HG03354 (cell line): ENCODE results near the gene SCAI.
"Not testable (repeated sequence)": the region's sequence is repeated elsewhere in the genome, so short reads cannot be mapped to it uniquely, and the experiment has no call there.

ENCODE experiments used
- ATAC-seq: cut with Tn5 transposase; IDR thresholded peaks from one replicate; pipeline ENCODE4 v1.9.1; 2021; ENCODE audit warnings: mild to moderate bottlenecking; ENCODE audit not compliant: unreplicated experiment, poor library complexity, severe bottlenecking

Gene SCAI

DNA sequence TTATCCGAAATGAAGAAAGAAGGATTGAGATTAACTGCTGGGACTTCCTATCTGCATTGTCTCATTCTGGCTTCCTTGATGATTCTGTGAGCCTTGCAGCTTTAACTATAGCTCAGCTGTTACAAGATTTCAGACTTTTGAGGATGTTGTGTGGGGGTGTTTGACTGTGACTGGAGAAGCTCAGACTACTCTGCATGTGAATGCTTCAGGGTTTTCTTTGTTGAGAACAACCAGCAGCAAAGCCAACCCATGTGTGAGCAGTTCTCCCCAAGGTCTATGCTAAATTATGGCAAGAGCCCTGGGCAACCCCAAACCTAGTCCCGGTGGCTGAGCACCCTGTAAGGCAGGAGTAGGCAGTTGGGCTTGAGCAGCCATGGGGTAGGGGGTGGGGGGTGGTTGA lies 8.4 kb upstream of the SCAI start:
- ATAC-seq = no peak

DNA sequence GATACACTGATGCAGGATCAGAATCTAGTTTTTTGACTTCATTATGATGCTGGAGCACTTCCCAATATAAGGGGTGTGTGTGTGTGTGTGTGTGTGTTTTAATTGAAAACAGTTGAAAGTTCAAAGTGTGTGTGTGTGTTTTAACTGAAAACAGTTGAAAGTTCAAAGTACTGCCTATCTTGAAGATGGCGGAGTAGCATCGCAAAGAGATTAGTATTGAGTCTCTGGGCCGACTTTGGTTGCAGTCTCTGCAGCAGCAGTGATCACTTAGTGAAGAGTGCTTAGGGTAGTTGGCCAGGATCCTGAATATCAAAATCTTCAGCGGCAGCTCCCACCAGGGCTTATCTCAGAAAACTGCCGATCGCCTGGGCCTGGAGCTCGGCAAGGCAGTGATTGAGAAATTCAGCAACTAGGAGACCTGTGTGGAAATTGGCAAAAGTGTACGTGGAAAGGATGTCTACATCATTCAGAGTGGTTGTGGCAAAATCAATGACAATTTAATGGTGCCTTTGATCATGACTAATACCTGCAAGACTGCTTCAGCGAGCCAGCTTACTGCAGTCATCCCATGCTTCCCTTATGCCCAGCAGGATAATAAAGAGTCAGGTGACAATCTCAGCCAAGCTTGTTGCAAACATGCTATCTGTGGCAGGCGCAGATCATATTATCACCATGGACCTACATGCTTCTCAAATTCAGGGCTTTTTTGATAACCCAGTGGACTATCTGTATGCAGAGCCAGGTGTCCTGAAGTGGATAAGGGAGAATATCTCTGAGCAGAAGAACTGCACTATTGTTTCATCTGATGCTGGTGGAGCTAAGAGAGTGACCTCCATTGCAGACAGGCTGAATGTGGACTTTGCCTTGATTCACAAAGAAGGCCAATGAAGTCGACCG lies 7.3 kb upstream of the SCAI start:
- no peak for ATAC-seq

DNA sequence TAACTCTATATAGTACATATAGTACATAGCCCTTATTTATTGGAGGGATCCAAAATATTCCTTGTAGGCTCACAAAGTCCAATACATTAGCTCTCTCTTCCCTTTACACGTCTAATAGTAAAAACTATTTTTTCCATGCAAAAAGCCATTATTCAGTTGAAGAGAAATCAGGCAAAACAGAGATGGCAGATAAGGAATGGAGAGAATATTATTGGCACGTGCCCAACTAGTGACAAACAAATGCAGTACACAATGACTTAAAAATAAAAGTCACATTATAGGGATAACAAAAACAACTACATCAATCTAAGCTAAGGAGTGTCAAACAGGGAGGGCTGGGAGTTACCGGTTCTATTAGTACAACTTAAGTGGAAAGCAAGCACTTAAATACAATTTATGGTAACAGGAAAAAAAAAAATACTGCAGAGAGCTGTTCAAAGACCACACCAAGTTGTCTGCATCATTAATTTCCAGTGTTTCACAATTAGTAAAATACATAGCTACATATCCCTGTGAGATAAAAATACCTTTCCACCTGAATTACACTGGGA lies 4.1 kb upstream of the SCAI start:
- no peak for ATAC-seq

DNA sequence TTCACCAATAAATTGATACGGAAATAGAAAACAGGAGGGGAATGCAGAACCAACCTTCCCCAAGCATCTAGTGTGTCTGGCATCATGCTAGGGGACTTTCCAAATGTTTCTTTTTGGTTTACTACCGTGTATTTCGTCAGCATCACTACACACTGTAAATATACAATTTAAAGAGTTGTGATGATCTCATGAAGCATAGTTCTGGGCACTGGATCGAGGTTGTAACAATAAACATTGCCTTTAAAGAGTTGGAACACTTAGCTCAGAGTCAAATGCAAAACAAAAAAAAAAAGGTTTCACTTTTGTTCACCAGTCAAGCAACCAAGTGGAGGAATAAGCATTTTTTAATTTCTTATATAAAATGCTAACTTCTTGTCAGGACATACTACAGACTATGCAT lies 2.9 kb upstream of the SCAI start:
- no peak for ATAC-seq

DNA sequence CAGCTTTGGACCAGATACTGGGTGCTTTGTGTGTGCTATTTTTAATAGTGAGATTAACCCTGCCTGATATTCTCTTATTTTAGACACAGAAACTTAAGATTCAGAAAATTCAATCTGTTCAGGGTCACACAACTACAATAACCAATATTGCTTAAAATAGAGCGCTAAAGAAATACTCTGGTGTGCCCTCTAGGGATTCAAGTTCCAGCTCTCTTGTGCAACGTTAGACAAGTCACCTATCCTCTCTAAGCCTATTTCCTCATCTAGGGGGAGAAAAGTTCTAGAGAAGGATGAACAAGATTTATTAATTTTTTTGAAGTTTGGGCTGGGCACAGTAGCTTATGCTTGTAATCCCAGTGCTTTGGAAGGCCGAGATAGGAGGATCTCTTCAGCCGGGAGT lies 2.1 kb upstream of the SCAI start:
- ATAC-seq = no peak

DNA sequence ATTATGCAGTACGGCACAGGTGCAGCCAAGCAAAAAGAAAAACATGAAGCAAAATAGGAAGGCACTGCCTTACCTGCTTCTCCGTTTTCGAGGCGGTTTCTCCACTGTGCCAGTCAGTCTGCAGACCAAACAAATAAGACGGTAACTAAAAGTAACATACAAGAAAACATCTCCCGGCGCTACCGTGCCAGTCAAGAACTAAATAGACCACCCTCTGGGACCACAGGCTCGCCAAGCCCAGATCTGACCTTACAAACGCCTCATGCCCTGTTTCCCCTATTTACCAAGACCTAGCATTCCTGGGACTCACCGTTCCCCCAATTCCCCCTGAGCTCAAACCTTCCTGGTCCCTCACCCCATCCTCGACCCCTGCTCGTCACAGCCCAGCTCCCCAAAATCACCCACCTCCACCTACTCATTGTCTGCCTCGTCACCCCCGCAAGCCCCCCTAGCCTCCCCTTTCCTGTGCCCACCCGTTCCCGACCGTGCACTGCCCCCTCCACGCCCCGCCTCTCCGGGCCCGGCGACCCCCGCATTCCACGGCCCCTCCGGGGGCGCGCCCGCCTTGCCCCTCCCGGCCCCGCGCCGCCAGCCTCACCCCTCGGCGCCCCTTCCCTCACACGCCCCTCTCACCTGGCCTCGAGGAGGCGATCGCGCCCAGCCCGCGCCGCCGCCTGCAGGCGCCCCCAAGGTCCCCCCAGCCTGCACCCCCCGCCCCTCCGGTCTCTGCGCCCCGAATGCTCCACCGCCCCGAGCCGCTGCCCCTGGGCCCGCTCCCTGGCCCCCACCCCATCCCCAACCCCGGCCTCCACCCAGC lies 560 bp downstream of the SCAI start:
- peak; percentile 11 for ATAC-seq

DNA sequence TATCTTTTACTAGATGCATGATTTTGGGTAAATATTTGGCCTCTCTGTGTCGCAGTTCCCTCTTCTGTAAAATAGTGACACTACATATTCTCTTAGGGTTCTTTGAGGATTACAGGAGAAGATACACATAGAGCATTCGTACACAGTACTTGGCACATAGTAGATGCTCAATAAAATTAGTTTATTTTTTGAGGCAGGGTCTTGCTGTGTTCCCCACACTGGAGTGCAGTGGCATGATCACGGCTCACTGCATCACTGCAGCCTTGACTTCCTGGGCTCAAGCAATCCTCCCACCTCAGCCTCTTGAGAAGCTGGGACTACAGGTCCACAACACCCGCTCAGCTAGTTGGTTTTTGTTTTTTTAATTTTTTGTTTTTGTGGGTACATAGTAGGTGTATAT lies 1.6 kb downstream of the SCAI start:
- ATAC-seq = no peak

DNA sequence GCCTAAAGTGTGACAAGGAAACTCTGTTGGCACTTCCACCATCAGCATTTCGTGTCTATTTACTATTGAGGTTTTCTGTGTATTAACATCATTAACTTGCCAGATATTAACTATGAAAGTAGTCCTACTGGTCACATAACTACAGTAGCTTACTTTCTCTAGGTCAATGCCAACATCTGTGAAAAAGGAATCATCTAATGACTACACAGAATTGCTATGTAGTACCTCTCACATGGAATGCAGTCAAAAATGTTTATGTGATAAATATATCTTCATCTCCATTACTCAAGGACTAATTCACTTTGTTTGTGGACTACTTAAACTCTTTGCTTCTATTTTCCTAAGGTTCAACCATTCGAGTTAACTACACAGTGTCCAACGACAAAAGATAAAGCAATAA lies 2.1 kb downstream of the SCAI start:
- ATAC-seq = no peak

DNA sequence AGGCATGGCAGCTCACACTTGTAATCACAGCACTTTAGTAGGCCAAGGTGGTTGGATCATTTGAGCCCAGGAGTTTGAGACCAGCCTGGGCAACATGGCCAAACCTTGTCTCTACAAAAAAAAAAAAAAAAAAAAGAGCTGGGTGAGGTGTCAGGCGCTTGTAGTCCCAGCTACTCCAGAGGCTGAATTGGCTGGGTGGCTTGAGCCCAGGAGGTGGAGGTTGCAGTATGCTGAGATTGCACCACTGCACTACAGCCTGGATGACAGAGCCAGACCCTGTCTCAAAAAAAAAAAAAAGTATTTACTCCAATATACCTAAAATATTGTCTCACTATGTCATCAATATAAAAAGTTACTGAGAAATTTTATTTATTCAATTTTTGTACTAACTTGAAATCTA lies 2.8 kb downstream of the SCAI start:
- ATAC-seq = no peak

DNA sequence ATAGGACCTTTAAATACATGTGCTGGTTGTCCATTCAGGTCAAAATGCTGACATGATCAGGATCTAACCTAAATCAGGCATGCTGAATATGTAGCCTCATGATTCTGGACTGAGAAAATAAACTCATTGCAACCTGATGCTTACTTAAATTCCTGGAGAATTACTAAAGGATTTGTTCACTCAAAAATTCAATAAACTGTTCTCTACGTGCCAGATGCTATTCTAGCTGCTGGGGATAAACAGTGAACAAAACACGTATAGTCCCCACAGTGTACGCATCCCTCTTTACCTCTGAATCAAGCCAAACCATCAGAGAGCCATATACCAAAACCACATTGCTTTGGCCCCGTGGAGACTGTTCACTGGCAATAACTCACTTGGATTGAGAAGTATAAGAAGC lies 6.1 kb downstream of the SCAI start:
- no peak for ATAC-seq

DNA sequence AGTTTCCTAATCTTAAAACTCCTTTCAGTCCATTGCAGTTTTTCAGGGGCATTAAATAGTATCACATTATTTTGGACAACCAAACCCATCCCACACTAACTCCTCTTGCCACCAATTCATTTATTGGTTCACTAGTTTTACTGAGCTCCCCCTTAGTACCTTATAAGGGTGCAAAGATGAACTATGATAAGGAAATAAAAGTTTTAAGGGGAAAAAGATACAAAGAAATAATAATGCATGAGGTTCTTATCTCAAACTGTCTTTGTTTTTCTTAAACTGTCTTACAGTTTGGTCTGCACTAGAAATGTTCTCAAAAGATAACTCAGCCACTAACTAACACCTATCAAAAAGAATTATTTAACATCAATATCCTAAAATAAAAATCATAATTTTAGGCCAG lies 8.4 kb downstream of the SCAI start:
- ATAC-seq = no peak

DNA sequence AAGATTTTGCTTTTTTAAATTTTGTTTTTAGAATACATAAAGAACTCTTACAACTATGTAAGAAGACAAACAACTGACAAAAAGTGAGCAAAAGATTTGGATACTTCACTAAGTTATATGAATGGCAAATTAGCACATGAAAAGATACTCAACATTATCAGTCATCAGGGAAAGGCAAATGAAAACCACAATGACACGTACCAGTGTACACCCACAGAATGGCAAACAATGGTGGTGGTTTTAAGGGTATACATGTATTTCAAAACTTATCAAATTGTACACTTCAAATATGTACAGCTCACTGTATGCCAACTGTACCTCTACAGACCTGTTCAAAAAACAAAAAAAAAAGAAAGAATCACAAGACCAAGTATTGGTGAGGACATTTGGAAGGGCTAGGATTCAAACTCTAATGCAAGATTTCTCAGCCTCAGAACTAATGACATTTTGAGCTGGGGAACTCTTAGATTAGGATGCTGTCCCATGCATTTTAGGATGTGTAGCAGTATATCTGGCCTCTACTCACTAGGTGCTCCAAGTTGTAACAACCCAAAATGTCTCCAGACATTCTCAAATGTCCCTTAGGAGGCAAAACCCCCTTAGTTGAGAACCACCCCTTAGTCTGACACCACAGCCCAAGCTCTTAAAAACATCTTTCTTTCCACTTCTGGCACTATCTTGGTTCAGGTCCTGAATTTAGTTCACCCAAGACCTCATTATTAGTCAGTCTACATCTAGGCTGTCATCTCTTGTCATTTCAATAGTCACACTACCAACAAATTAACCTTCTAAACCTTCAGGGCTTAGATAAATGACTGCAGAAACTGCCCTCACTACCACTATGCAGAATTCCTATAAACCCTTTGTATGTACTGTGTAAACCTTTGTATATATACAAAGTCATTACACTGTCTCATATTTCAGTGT lies 9.7 kb downstream of the SCAI start:
- ATAC-seq = no peak

DNA sequence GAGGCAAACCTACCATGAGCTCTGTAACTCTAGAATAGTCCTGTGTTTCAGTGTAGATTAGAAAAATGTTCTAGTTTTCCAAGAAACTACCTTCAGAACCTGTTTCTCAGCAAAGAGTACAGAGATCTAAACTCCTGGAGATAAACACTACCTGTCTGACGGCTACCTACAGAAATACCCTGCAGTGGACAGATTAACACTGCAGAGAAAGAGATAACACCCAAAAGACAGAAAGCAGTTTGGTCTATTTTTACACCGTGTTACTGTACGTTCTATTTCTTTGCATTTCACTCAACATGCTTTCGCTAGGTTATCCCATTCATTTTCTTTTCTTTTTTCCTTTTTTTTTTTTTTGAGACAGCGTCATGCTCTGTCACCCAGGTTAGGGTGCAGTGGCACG lies 11.6 kb downstream of the SCAI start:
- no peak for ATAC-seq

DNA sequence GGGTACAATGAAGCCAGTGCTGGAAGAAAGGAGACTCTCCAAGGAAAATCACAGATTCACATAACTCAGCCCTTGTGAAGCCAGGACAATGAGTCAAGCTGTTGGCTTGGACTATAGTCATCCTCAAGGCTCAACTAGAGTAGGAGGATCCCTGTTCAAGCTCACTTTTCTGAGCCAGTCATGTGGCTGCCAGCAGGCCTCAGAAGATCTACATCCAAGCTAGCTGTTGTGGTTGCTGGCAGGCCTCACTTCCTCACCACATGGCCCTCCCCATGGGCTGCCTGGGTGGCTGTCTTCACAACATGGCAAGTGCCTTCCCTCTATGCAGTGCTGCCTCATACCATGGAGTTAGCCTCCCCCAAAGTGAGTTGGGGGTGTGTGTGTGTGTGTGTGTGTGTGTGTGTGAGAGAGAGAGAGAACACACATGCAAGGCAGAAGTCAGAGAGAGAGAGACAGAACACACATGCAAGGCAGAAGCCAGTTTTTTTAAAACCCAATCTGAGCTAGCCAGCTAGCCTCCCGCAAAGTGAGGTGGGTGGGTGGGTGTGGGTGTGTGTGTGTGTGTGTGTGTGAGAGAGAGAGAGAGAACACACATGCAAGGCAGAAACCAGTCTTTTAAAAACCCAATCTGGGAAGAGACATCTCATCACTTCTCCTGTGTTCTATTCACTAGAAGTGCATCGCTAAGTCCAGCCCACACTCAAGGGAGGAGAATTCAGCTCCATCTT lies 17.1 kb downstream of the SCAI start:
- ATAC-seq = peak; percentile 93

DNA sequence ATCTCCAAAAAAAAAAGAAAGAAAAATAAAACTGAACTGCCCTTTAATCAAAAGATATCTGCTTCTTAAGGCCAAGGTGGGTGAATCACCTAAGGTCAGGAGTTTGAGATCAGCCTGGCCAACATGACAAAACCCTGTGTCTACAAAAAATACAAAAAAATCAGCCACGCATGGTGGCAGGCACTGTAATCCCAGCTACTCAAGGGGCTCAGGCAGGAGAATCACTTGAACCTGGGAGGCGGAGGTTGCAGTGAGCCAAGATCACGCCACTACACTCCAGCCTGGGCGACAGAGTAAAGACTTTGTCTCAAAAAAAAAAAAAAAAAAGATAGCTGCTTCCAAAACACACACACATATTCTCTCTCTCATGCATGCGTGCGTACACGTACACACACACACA lies 17.8 kb downstream of the SCAI start:
- no peak for ATAC-seq

DNA sequence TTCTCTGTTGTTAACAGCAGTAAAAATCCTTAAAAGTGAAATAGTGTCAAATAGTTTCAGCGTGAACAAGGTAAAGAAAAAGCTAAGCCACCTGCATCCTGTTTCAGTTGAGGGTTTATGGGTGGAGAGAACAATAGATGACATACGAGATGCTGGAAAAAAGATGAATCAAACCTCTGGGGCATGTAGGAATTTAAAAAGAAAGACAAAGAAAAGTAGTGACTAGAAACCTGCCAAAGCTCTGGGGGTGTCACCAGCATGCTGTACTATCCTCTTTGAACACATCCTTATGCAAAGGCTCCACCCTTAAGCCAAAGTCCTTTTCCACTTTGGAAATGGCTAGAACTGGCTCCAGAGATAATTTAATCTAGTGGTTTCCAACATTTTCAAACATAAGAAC lies 22.2 kb downstream of the SCAI start:
- no peak for ATAC-seq

DNA sequence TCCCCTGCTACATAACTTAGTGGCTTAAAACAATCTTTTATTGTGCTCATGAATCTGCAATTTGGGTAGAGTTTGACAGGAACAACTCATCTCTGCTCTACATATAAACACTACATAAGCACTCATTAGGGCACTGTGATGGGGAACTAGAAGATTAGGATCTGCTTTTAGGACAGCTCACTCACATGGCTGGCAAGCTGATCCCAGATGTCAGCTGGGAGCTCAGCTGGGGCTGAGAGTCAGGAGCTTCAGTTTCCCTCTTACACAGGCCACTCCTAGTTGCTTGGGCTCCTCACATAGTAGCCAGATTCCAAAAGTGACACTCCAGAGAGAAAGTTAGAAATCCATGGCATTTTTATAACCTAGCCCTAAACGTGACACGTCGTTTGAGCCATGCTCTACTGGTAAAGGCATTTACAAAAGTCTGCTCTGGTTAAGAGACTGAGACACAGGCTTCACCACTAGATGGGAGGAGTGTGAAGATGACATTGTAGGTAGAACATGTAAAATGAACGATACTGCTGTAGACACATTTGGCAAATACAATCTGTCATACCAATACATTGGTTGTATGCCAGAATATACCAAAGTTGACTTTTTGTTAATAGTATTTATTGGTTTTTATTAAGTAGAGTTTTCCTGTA lies 23.6 kb downstream of the SCAI start:
- ATAC-seq = no peak

DNA sequence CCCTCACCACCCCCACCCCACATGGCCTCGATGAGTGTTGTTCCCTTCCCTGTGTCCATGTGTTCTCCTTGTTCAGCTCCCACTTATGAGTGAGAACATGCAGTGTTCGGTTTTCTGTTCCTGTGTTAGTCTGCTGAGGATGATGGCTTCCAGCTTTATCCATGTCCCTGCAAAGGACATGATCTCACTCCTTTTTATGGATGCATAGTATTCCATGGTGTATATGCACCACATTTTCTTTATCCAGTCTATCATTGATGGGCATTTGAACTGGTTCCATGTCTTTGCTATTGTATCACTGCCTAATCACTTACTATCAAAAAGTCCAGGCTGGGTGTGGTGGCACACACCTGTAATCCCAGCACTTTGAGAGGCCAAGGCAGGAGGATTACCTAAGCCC lies 24.6 kb downstream of the SCAI start:
- ATAC-seq = not testable (repeated sequence)

DNA sequence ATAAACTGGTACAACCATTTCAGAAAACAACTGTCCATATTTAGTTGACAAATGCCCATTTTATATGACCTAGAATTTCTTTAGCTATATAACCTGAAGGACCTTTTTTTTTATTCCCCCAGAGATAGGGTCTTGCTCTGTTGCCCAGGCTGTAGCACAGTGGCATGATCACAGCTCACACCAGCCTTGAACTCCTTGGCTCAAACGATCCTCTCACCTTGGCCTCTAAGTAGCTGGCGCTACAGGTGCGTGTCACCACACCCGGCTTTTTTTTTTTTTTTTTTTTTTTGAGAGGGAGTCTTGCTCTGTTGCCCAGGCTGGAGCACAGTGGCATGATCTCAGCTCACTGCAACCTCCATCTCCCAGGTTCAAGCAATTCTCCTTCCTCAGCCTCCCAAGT lies 28.8 kb downstream of the SCAI start:
- not testable (repeated sequence) for ATAC-seq
